GM12878 (cell line): ENCODE results near the gene PABPN1. TPM values are rescaled to one million over a fixed set of nuclear protein-coding genes. Genes with fewer than 3 reads are reported as not detected.

ENCODE experiments used
- ATAC-seq: fragments of 200-7000 bp; cut with Tn5 transposase; 3 replicates; pipeline ENCODE4 v1.9.1; 2020; ENCODE audit warnings: mild to moderate bottlenecking, moderate library complexity
- BruUV-seq: library from RNA; stranded (reverse); fragments of 400-500 nt; replicated peaks from 2 replicates; lab custom pipeline; 2021; lab: Mats Ljungman, UMichigan
- CTCF ChIA-PET: fragments of 300-600 bp; sonication (Branson Sonifier 250); formaldehyde crosslinking; extraction: SDS; loops from one replicate; lab custom pipeline; 2021; ENCODE audit warnings: inconsistent platforms; lab: Yijun Ruan, JAX
- POLR2A ChIA-PET: fragments of 350-600 bp; formaldehyde crosslinking; extraction: SDS; loops from one replicate; lab custom pipeline; 2021; ENCODE audit warnings: inconsistent platforms; lab: Charles Lee
- RAD21 ChIA-PET: fragments of 300-600 bp; sonication (Branson Sonifier 250); formaldehyde crosslinking; loops from one replicate; lab custom pipeline; 2023; ENCODE audit warnings: antibody characterized with exemption; ENCODE audit not compliant: unreplicated experiment; lab: Charles Lee
- SMC1A ChIA-PET: fragments of 300-600 bp; sonication (Branson Sonifier 250); formaldehyde crosslinking; loops from one replicate; lab custom pipeline; 2023; ENCODE audit not compliant: unreplicated experiment, uncharacterized antibody; lab: Charles Lee
- DNase-seq: peaks from one replicate; pipeline ENCODE4 v3.0.0-alpha.2; 2011; ENCODE audit warnings: low read depth, low spot score
- FAIRE-seq: peaks from 3 replicates; lab custom pipeline; 2011; peaks lifted over from hg19 to GRCh38; lab: Jason Lieb, UNC
- H2AFZ ChIP-seq: 2 replicates; pipeline ENCODE4 v1.6.0; 2011; ENCODE audit warnings: low read depth, low read length, control low read depth; ENCODE audit not compliant: control insufficient read depth
- H3K27ac ChIP-seq: 2 replicates; pipeline ENCODE4 v1.5.1; 2011; ENCODE audit warnings: control low read depth; ENCODE audit not compliant: control insufficient read depth, insufficient read depth
- H3K27me3 ChIP-seq, 2 experiments: replicated peaks in 1 of 2; 2 replicates each; pipeline versions ENCODE4 v1.6.0 to v1.6.1; 2011; ENCODE audit warnings: low read length in 1 of 2; ENCODE audit not compliant: control insufficient read depth in 2 of 2, insufficient read depth in 2 of 2
- H3K36me3 ChIP-seq, 2 experiments: 2 replicates each; pipeline ENCODE4 v1.5.1; 2011; ENCODE audit warnings: low read length in 1 of 2; ENCODE audit not compliant: control insufficient read depth in 2 of 2, insufficient read depth in 2 of 2
- H3K4me1 ChIP-seq: 2 replicates; pipeline ENCODE4 v1.6.1; 2011; ENCODE audit warnings: mild to moderate bottlenecking, low read length, moderate library complexity, mixed read lengths; ENCODE audit not compliant: control insufficient read depth, insufficient read depth
- H3K4me2 ChIP-seq: 2 replicates; pipeline ENCODE4 v1.6.0; 2011; ENCODE audit warnings: control low read depth; ENCODE audit not compliant: control insufficient read depth, insufficient read depth
- H3K4me3 ChIP-seq: fragments of 200-600 bp; sonication (generic); 2 replicates; pipeline ENCODE4 v1.5.1; 2016
- H3K79me2 ChIP-seq: 2 replicates; pipeline ENCODE4 v1.6.0; 2011; ENCODE audit warnings: low read length; ENCODE audit not compliant: control insufficient read depth, insufficient read depth
- H3K9ac ChIP-seq: 2 replicates; pipeline ENCODE4 v1.8.0; 2011; ENCODE audit warnings: low read length, control low read depth, mixed read lengths; ENCODE audit not compliant: control insufficient read depth, insufficient read depth
- H3K9me3 ChIP-seq: replicated peaks from 3 replicates; pipeline ENCODE4 v1.5.1; 2011; ENCODE audit warnings: mild to moderate bottlenecking, low read length; ENCODE audit not compliant: control insufficient read depth, insufficient read depth
- H4K20me1 ChIP-seq: 2 replicates; pipeline ENCODE4 v1.6.0; 2011; ENCODE audit not compliant: control insufficient read depth, insufficient read depth
- ATF7 ChIP-seq: fragments of 450-650 bp; IDR thresholded peaks from 2 replicates; pipeline ENCODE4 v1.6.1; 2016; ENCODE audit warnings: low read depth, mild to moderate bottlenecking
- CBX5 ChIP-seq: sonication (generic); IDR thresholded peaks from 2 replicates; pipeline ENCODE4 v1.6.1; 2016; ENCODE audit warnings: low read depth, moderate library complexity, mild to moderate bottlenecking, inconsistent platforms
- FOXK2 ChIP-seq: fragments of 450-650 bp; IDR thresholded peaks from 2 replicates; pipeline ENCODE4 v1.6.1; 2017; ENCODE audit warnings: mild to moderate bottlenecking, moderate library complexity
- GATAD2B ChIP-seq: fragments of 450-650 bp; conservative IDR thresholded peaks from 2 replicates; pipeline ENCODE4 v1.6.1; 2017; ENCODE audit warnings: low read depth, mild to moderate bottlenecking, moderate library complexity
- PAX5 ChIP-seq: IDR thresholded peaks from 2 replicates; pipeline ENCODE4 v1.6.1; 2011; ENCODE audit warnings: low read depth, low read length, borderline replicate concordance
- PRDM15 ChIP-seq: fragments of 450-650 bp; formaldehyde crosslinking; IDR thresholded peaks from 2 replicates; pipeline ENCODE4 v1.4.0; 2020; ENCODE audit warnings: mild to moderate bottlenecking, moderate library complexity
- RELB ChIP-seq: fragments of 450-650 bp; IDR thresholded peaks from 2 replicates; pipeline ENCODE4 v1.6.1; 2017; ENCODE audit warnings: low read depth, mild to moderate bottlenecking, moderate library complexity
- SREBF2 ChIP-seq: IDR thresholded peaks from 2 replicates; pipeline ENCODE4 v1.6.1; 2012; ENCODE audit warnings: mild to moderate bottlenecking, low read length
- TCF12 ChIP-seq: IDR thresholded peaks from 2 replicates; pipeline ENCODE4 v1.6.1; 2011; ENCODE audit warnings: low read depth, mild to moderate bottlenecking, low read length
- TCF3 ChIP-seq: IDR thresholded peaks from 2 replicates; pipeline ENCODE4 v1.6.1; 2012; ENCODE audit warnings: low read depth, mild to moderate bottlenecking, low read length, borderline replicate concordance; ENCODE audit not compliant: insufficient read depth
- WGBS: methylation state at CpG from one replicate; pipeline ENCODE4 v1.1.6; 2016; ENCODE audit warnings: low lambda C conversion rate; ENCODE audit not compliant: insufficient replicate concordance, insufficient coverage; ENCODE audit errors: missing lambda C conversion rate; 5-methylcytosine and 5-hydroxymethylcytosine counted together
- in situ Hi-C: fragments of 300-500 bp; cut with MboI; formaldehyde crosslinking; loops from 9 replicates; pipeline ENCODE4 v1.14.3; 2018; ENCODE audit warnings: mixed read lengths
- intact Hi-C: fragments of 100-400 bp; cut with micrococcal nuclease; formaldehyde crosslinking; loops from one replicate; pipeline ENCODE4 v1.14.2; 2022; ENCODE audit not compliant: unreplicated experiment
- polyA plus RNA-seq, 11 experiments: library from polyadenylated mRNA; depleted of rRNA in 4 of 11; unstranded in 6 of 11; stranded (reverse) in 5 of 11; fragments of >200 nt; fragmentation: Nextera tagmentation in 4 of 11; fragmentation: Illumina TruSeq in 1 of 11; extraction: Ambion mirVana in 4 of 11; extraction: Trizol in 1 of 11; gene quantifications; 1 replicate in 1 of 11; 2 replicates in 10 of 11; pipeline versions ENCODE4 v1.2.1 to v1.2.3, GENCODE V29; 2011 to 2016; ENCODE audit warnings: inconsistent platforms in 2 of 11, missing spikeins in 2 of 11, low read depth in 1 of 11
- total RNA-seq, 4 experiments: library from RNA; depleted of rRNA in 3 of 4; stranded (reverse); fragments of >200 nt in 3 of 4; fragmentation: Illumina TruSeq in 1 of 4; extraction: Trizol in 1 of 4; gene quantifications; 2 replicates each; pipeline versions ENCODE4 v1.2.1 to v1.2.3, GENCODE V29; 2013 to 2021
- TF ChIP-seq, protein P1 (sequence below): fragments of 450-650 bp; IDR thresholded peaks from 2 replicates; pipeline ENCODE4 v1.6.1; 2017; ENCODE audit warnings: mild to moderate bottlenecking, moderate library complexity

The PABPN1 gene
- total and polyA plus RNA-seq, 10 of the 15 experiments (the other 5 are each of a cell fraction or from before 2014, with no cell fraction given): 31.3 to 248 (median 103) TPM

- in situ Hi-C loops: loop anchor here (10.0 to 25.0 kb wide), 2 partner anchors 810 to 1132 kb away; partner anchors contain the start of genes DCAF11 and NRL
- TF ChIP-seq TCF12: peak; percentile 80
- TF ChIP-seq FOXK2: 0 out of 2 replicates have a peak, but pooled peaks have one; percentile 21
- TF ChIP-seq TCF3: peak; percentile 83
- TF ChIP-seq PAX5: 0 out of 2 replicates have a peak, but pooled peaks have one; percentile 11
- TF ChIP-seq SREBF2: no peak
- TF ChIP-seq GATAD2B: peak; percentile 37; the same call in 1 of the 2 replicates
- TF ChIP-seq PRDM15 (CRISPR knock-in tag): no peak
- TF ChIP-seq, protein P1, sequence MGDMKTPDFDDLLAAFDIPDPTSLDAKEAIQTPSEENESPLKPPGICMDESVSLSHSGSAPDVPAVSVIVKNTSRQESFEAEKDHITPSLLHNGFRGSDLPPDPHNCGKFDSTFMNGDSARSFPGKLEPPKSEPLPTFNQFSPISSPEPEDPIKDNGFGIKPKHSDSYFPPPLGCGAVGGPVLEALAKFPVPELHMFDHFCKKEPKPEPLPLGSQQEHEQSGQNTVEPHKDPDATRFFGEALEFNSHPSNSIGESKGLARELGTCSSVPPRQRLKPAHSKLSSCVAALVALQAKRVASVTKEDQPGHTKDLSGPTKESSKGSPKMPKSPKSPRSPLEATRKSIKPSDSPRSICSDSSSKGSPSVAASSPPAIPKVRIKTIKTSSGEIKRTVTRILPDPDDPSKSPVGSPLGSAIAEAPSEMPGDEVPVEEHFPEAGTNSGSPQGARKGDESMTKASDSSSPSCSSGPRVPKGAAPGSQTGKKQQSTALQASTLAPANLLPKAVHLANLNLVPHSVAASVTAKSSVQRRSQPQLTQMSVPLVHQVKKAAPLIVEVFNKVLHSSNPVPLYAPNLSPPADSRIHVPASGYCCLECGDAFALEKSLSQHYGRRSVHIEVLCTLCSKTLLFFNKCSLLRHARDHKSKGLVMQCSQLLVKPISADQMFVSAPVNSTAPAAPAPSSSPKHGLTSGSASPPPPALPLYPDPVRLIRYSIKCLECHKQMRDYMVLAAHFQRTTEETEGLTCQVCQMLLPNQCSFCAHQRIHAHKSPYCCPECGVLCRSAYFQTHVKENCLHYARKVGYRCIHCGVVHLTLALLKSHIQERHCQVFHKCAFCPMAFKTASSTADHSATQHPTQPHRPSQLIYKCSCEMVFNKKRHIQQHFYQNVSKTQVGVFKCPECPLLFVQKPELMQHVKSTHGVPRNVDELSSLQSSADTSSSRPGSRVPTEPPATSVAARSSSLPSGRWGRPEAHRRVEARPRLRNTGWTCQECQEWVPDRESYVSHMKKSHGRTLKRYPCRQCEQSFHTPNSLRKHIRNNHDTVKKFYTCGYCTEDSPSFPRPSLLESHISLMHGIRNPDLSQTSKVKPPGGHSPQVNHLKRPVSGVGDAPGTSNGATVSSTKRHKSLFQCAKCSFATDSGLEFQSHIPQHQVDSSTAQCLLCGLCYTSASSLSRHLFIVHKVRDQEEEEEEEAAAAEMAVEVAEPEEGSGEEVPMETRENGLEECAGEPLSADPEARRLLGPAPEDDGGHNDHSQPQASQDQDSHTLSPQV: no peak
- 0 out of 2 replicates have a peak, but pooled peaks have one; percentile 66 for TF ChIP-seq CBX5
- TF ChIP-seq ATF7: 0 out of 2 replicates have a peak, but pooled peaks have one; percentile 23
- peak; percentile 28; the same call in 1 of the 2 replicates for TF ChIP-seq RELB
Measured at GRCh38 chr14:23302290-23303225, 18.7 kb upstream of the PABPN1 start, which contains the start of gene PPP1R3E. PPP1R3E (minus strand) TSS chr14:23302859; CDS start chr14:23302576, 283 bp downstream.

More at GRCh38 chr14:23302290-23303225, 18.7 kb upstream of the PABPN1 start, which contains the start of gene PPP1R3E:
- H3K4me1 ChIP-seq: peaks cover 14% of the 10 kb centered on the region
- under 1% methylated on average over 74 of the region's 81 CpGs for WGBS
- peaks cover 23% of the 10 kb centered on the region for H3K79me2 ChIP-seq
- H3K27ac ChIP-seq: peak within 1 kb of the TSS; percentile 84
- H3K4me2 ChIP-seq: peak within 1 kb of the TSS; percentile 73
- peak within 1 kb of the TSS; percentile 92 for H2AFZ ChIP-seq
- ChIA-PET SMC1A (interaction anchor here (0.8 to 7.1 kb wide), 5 partner anchors 10 to 226 kb away, joined by 3 to 48 read pairs (median 3); partner anchors contain the start of genes ACIN1, C14orf119, HOMEZ and PABPN1), POLR2A (interaction anchor here (0.6 to 5.7 kb wide), 5 partner anchors 14 to 208 kb away, joined by 3 to 98 read pairs (median 4); partner anchors contain the start of genes ACIN1, C14orf119, HOMEZ and PABPN1), RAD21 (interaction anchor here (0.8 to 8.7 kb wide), 3 partner anchors 17 to 208 kb away, joined by 4 to 103 read pairs (median 21); partner anchors contain the start of genes ACIN1, C14orf119, HOMEZ and PABPN1), CTCF (interaction anchor here (0.7 to 5.8 kb wide), 15 partner anchors 8 to 234 kb away, joined by 3 to 77 read pairs (median 4); partner anchors contain the start of genes HOMEZ and PABPN1)
- H3K9me3 ChIP-seq: no peaks in the 10 kb centered on the region
- H4K20me1 ChIP-seq: no peaks in the 10 kb centered on the region
- H3K4me3 ChIP-seq: peak within 1 kb of the TSS; percentile 67
- no TSS peak for BruUV-seq
- peak within 1 kb of the TSS; percentile 78 for H3K9ac ChIP-seq
- no peak for DNase-seq
- peak; percentile 59 for FAIRE-seq
- H3K36me3 ChIP-seq: no peaks in the 10 kb centered on the region
- peak; percentile 60 for ATAC-seq
- H3K27me3 ChIP-seq: no peaks in the 10 kb centered on the region
- intact Hi-C loops: no loop called here
